Measurements from ENCODE around the gene CCDC15.
"Not testable (repeated sequence)": the region's sequence is repeated elsewhere in the genome, so short reads cannot be mapped to it uniquely, and the experiment has no call there.

GRCh38 chr11:125089481-125089880, 135.5 kb downstream of the CCDC15 start:
- TF ChIP-seq RARB (CRISPR knock-in tag; IDR thresholded peaks at IDR 0.05); CTCF (IDR thresholded peaks at IDR 0.05); CHD2 (IDR thresholded peaks at IDR 0.05; ENCODE audit: low read length, partially characterized antibody); JUNB (IDR thresholded peaks at IDR 0.05); SMC3 (IDR thresholded peaks at IDR 0.05); CEBPB (IDR thresholded peaks at IDR 0.05): not testable (repeated sequence)
